SHP77 (cell line): Measurements from ENCODE around the gene CNTN2.

Source experiments
- DNase-seq, 2 experiments: peaks; one replicate each; lab custom pipeline; 2025; lab: John Stamatoyannopoulos, UW

CNTN2 gene

GRCh38 chr1:205122489-205122882 is 79.5 kb downstream of the CNTN2 start:
- DNase-seq, result no peak

DNA sequence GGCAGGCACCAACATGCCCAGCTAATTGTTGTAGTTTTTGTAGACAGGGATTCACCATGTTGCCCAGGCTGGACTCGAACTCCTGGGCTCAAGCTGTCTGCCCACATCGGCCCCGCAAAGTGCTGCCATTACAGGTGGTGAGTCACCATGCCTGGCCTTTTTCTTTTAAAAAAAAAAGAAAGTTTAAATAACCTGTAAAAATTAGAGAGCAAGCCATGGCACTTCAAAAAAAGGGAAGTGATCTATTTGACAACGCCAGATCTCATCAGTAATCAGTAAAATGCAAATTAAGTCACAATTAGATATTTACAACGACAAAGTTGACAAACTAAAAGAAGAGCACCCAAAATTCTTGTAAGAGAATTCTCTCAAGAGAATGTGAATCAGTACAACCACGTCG is 81.7 kb downstream of the CNTN2 start:
- DNase-seq, result no peak

GRCh38 chr1:205127646-205128045 is 84.6 kb downstream of the CNTN2 start:
- DNase-seq, result no peak
